RWPE2 (cell line): ENCODE measurements around the gene FAM170B.

Experiments
- ATAC-seq: fragments of 200-7000 bp; cut with Tn5 transposase; 3 replicates; pipeline ENCODE4 v1.9.1; 2021; ENCODE audit warnings: low read depth
- DNase-seq: peaks from one replicate; pipeline ENCODE4 v3.0.0-alpha.2; 2020; ENCODE audit warnings: low spot score
- H3K27ac ChIP-seq: fragments of 450-650 bp; 2 replicates; pipeline ENCODE4 v1.5.1; 2017; ENCODE audit warnings: mild to moderate bottlenecking; ENCODE audit not compliant: poor library complexity, severe bottlenecking
- H3K27me3 ChIP-seq: fragments of 250-450 bp; sonication (Bioruptor Pico); 2 replicates; pipeline ENCODE4 v1.5.1; 2021; ENCODE audit warnings: mild to moderate bottlenecking, moderate library complexity; ENCODE audit not compliant: insufficient read depth, poor library complexity, severe bottlenecking
- H3K36me3 ChIP-seq: fragments of 250-450 bp; sonication (Bioruptor Pico); 2 replicates; pipeline ENCODE4 v1.5.1; 2020; ENCODE audit warnings: low read depth, mild to moderate bottlenecking, moderate library complexity
- H3K4me1 ChIP-seq: fragments of 250-450 bp; sonication (Bioruptor Pico); 2 replicates; pipeline ENCODE4 v1.5.1; 2021; ENCODE audit warnings: mild to moderate bottlenecking, moderate library complexity; ENCODE audit not compliant: insufficient read depth, poor library complexity, severe bottlenecking
- H3K4me3 ChIP-seq: fragments of 250-450 bp; sonication (Bioruptor Pico); 2 replicates; pipeline ENCODE4 v1.5.1; 2021; ENCODE audit warnings: mild to moderate bottlenecking, moderate library complexity; ENCODE audit not compliant: severe bottlenecking
- H3K9me3 ChIP-seq: fragments of 250-450 bp; sonication (Bioruptor Pico); 2 replicates; pipeline ENCODE4 v1.5.1; 2021; ENCODE audit warnings: mild to moderate bottlenecking, moderate library complexity; ENCODE audit not compliant: severe bottlenecking
- CTCF ChIP-seq: fragments of 450-650 bp; IDR thresholded peaks from one replicate; pipeline ENCODE4 v1.5.1; 2017; ENCODE audit warnings: mild to moderate bottlenecking, moderate library complexity; ENCODE audit not compliant: poor library complexity, severe bottlenecking

FAM170B gene

GRCh38 chr10:49174926-49175500 is 41.2 kb upstream of the FAM170B start:
- Histone ChIP-seq H3K27me3 (no peaks in the 10 kb centered on the region), H3K4me1 (peaks cover 7% of the 10 kb centered on the region), H3K4me3 (no peak overlapping the region), H3K27ac (no peak overlapping the region), H3K9me3 (no peaks in the 10 kb centered on the region), H3K36me3 (no peaks in the 10 kb centered on the region)
- no peak for TF ChIP-seq CTCF
- no peak for ATAC-seq
- DNase-seq: no peak

GRCh38 chr10:49174261-49174925 is 40.6 kb upstream of the FAM170B start:
- Histone ChIP-seq H3K36me3 (no peaks in the 10 kb centered on the region), H3K4me3 (no peak overlapping the region), H3K27me3 (no peaks in the 10 kb centered on the region), H3K27ac (no peak overlapping the region), H3K4me1 (peaks cover 7% of the 10 kb centered on the region), H3K9me3 (no peaks in the 10 kb centered on the region)
- DNase-seq: no peak
- TF ChIP-seq CTCF: no peak
- ATAC-seq: no peak

- Histone ChIP-seq H3K4me3 (no peak overlapping the region), H3K4me1 (peaks cover 7% of the 10 kb centered on the region), H3K27me3 (no peaks in the 10 kb centered on the region), H3K9me3 (no peaks in the 10 kb centered on the region), H3K27ac (no peak overlapping the region), H3K36me3 (no peaks in the 10 kb centered on the region)
- DNase-seq (no peak), ATAC-seq (no peak)
- no peak for TF ChIP-seq CTCF
Measured at GRCh38 chr10:49173853-49174252, 40.0 kb upstream of the FAM170B start.

- DNase-seq (no peak), ATAC-seq (no peak)
- no peaks in the 10 kb centered on the region for H3K9me3 ChIP-seq
- no peak for TF ChIP-seq CTCF
- no peak overlapping the region for H3K4me3 ChIP-seq
- no peaks in the 10 kb centered on the region for H3K36me3 ChIP-seq
- no peaks in the 10 kb centered on the region for H3K27me3 ChIP-seq
- H3K27ac ChIP-seq: no peak overlapping the region
- H3K4me1 ChIP-seq: peaks cover 7% of the 10 kb centered on the region
Measured at GRCh38 chr10:49173201-49173772, 39.5 kb upstream of the FAM170B start.

GRCh38 chr10:49172777-49173132 is 38.9 kb upstream of the FAM170B start:
- peaks cover 6% of the 10 kb centered on the region for H3K4me1 ChIP-seq

More at GRCh38 chr10:49172777-49173132, 38.9 kb upstream of the FAM170B start:
- H3K36me3 ChIP-seq: no peaks in the 10 kb centered on the region
- no peak for TF ChIP-seq CTCF
- ATAC-seq (no peak), DNase-seq (no peak)
- H3K4me3 ChIP-seq: no peak overlapping the region
- no peaks in the 10 kb centered on the region for H3K9me3 ChIP-seq
- no peaks in the 10 kb centered on the region for H3K27me3 ChIP-seq
- no peak overlapping the region for H3K27ac ChIP-seq
